HG02678 (cell line): ENCODE data around the gene PLD5.
A peak's percentile ranks its signal among the peaks of the same experiment; 100 is the strongest.
"Not testable (repeated sequence)": the region's sequence is repeated elsewhere in the genome, so short reads cannot be mapped to it uniquely, and the experiment has no call there.

Experiments
- ATAC-seq: cut with Tn5 transposase; IDR thresholded peaks from one replicate; pipeline ENCODE4 v1.9.1; 2021; ENCODE audit warnings: mild to moderate bottlenecking, moderate library complexity; ENCODE audit not compliant: unreplicated experiment

The PLD5 gene

DNA sequence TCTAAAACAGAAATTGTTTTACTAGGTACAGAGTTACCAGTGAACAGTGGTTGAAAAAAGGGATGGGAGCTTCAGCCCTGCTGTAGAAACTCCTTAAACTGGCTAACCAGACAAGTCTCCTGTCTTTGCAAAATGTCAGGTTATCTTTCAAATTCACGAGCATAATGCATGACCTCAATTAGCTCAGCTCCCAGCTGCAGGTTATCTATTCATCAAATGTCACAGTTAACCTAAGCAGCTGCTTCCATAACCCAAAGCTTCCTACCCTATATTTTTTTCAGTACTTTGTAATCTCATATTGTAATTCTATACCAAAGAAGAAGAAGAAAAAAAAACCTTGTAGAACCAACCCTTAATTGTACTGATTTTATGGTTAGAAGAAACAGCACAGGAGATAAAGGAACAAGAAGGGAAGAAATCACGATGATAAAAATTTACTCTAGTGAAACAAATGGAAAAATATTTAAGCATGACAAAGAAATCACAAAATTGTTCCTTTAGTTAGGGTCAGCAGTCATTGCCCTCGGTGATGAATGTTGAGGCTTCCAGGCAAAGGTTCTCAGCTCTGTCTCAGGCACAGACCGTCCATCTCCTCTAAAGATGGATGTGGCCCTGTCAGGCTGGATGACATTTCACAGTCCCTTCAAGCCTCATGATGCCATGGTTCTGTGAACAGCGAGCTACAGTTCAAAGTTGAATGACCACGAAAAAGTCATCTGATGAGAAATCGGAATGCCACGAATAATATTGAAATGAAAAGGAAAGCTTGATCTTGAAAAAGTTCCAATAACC, 95.9 kb downstream of the PLD5 start:
- no peak for ATAC-seq

DNA sequence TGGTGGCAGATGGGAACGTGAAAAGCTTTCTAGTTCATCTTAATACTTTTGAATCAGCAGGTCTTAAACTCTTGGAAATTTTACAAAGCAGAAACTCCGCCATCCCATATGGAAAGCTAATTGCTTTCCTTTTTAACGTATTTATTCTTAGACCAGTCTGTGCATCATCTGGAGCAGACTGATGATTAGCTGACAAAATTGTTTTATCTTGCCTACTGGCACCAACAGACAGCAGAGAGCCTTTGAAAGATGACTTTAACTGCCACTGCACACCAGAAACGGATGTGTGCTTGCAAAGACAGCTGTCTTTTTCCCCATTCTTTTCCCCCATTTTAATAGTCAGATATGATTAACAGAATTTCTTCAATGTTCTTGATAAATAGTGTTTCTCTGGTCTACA, 97.0 kb downstream of the PLD5 start:
- ATAC-seq, result no peak

DNA sequence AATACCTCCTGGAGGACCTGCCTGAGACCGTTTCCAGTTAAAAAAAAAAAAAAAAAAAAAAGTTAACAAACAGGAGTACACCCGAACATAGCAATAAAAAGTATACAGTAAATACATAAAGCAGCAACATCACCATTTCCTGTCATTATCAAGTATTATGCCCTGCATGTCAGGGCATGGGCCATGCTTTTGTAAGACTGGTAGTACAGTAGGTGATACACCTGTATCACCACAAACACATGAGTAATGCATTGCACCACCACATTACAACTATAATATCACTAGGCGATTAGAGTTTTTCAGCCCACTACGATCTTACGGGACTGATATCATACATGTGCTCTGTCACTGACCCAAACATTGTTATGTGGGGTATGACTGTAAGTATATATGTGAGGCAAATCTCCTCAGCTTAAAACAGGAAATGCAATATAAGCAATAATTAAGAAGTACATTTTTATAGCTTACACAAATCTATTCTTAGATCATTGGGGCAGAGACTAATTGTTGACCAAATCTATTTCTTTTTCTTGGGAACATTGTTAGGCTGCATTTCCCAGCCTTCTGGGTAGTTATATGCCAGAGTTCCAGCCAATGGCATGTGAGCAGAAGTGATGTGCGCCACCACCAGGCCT, 98.1 kb downstream of the PLD5 start:
- ATAC-seq, result no peak

DNA sequence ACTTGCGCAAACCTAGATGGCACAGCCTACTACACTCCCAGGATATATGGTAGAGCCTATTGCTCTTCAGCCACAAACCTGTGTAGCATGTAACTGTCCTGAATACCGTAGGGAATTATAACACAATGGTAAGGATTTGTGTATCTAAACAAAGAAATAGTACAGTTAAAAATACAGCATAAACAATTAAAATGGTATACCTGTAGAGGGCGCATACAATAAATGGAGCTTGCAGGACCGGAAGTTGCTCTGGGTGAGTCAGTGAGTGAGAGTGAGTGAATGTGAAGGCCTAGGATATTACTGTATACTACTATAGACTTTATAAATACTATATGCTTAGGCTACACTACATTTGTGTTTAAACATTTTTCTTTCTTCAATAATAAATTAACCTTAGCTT, 99.3 kb downstream of the PLD5 start:
- no peak for ATAC-seq

- no peak for ATAC-seq
These were observed 107.8 kb downstream of the PLD5 start for GRCh38 chr1:242416657-242417056.

- ATAC-seq, result no peak
These were observed 111.6 kb downstream of the PLD5 start for GRCh38 chr1:242412921-242413320.

- ATAC-seq, result no peak
These were observed 112.6 kb downstream of the PLD5 start for GRCh38 chr1:242411901-242412300.

- ATAC-seq, result no peak
These were observed 118.5 kb downstream of the PLD5 start for GRCh38 chr1:242405947-242406346.

DNA sequence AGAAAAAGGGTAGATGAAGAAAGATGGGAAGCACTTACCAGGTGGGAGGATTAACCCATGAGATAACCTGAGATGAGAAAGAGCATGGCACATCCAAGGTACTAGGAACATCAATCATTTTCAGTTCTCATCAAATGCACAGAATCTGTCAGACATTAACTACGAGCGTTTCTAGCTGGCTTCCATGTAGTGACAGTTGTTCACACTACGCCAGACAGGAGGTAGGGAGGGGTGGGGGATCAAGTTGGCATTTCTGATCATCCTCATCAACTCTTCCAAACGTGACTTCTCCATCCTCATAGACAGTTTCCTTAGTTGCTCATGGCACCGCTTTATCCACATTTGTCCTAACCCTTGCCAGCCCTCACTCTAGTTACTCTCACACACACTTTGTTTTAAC, 120.2 kb downstream of the PLD5 start:
- no peak for ATAC-seq

- no peak for ATAC-seq
These were observed 121.5 kb downstream of the PLD5 start for GRCh38 chr1:242402956-242403355.

- ATAC-seq, result no peak
These were observed 122.6 kb downstream of the PLD5 start for GRCh38 chr1:242401937-242402336.

DNA sequence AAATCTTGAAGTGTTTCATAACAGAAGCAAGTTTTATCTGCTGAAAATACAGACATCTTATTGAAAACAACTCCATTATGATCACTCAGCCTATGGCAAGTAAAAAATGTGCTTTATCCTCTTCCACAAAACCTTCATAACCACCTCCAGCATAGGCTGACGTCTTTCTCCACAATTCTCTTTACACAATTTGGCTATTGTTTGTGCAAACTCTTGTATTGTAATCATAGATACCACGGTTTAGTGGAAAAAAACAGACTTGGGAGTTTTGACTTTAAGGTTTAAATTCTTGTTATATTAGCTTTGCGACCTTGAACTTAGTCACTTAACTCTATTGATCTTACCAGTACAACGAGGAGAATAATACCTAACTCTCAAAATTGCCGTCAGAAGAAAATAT, 126.1 kb downstream of the PLD5 start:
- ATAC-seq, result no peak

DNA sequence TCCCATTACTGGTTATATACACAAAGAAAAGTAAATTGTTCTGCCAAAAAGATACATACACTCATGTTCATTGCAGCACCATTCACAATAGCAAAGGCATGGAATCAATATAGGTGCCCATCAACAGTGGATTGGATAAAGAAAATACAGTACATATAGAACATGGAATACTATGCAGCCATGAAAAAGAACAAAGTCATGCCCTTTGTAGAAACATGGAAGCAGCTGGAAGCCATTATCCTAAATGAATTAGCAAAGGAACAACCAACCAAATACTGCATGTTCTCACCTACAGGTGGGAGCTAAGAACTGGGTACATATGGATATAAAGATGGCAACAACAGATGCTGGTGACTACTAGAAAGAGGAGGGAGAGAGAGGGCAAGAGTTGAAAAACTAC, 132.6 kb downstream of the PLD5 start:
- no peak for ATAC-seq

DNA sequence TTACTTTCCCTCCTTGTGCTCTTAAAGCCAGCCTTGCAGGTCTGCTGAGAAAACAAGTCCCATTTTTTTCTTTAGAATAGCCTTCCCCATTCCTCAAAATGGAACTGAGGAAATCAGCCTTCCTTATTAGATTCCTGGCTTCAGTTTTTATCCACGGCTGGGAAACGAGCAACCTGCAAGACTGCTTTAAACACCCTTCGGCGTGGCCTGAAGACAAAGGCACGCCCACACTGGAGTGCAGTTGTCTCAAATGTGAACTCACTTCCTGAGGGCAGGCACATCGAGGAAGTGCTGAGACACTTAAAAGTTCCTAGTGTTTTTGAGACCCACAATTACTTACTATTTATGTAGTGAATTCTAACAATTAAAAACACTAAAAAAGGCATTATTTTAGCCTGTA, 148.4 kb downstream of the PLD5 start:
- not testable (repeated sequence) for ATAC-seq

GRCh38 chr1:242350446-242350845, 174.1 kb downstream of the PLD5 start:
- not testable (repeated sequence) for ATAC-seq

GRCh38 chr1:242349636-242350035, 174.9 kb downstream of the PLD5 start:
- no peak for ATAC-seq

DNA sequence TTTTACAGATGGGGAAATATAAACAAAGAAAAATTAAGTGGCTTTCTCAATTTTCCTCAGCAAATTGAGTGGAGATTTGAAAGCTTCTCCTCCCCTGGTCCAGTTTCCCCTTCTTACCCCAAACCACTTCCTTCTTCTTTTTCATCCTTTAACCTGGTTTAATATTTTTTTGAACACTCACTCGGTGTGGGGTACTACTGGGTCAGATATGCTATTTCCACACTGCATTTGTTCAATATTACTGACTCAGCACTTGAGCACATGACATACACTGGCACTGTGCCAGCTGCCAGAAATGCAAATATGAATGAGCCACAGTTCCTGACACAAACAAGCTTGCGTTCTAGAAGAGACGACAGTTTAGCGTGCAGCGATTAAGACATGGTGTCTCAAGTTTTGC, 193.6 kb downstream of the PLD5 start:
- peak; percentile 71 for ATAC-seq

GRCh38 chr1:242327381-242327780, 197.1 kb downstream of the PLD5 start:
- ATAC-seq, result not testable (repeated sequence)

GRCh38 chr1:242321981-242322380, 202.5 kb downstream of the PLD5 start:
- ATAC-seq, result not testable (repeated sequence)

DNA sequence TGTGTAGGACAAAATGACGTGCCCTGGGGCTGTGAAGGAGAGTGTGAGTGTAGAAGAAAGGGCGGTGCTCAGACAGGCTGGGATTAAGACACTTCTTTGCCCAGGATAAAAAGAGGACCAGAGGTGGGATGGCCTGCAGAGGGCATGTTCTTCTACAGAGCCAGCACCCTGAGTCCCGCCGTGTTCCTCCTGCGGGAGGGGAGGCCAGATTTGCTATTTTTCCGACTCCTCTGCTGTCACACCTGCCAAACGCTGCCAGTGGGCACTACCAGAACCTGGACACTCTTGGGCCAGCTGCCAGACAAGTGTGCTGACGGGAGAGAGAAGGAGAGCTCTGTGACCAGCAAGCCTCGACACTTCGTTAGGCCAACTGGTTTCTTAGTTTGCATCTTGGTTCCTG, 206.4 kb downstream of the PLD5 start:
- no peak for ATAC-seq

GRCh38 chr1:242314865-242315264, 209.6 kb downstream of the PLD5 start:
- ATAC-seq, result not testable (repeated sequence)

- not testable (repeated sequence) for ATAC-seq
These were observed 210.3 kb downstream of the PLD5 start for GRCh38 chr1:242314085-242314649.
